Stimulated activated CD4-positive, alpha-beta T cell treated with anti-CD3 and anti-CD28 coated beads, Interleukin-15, amount 100 ng/mL, for 24 hours (primary cell): Measurements from ENCODE around the gene CPA1.

Experiments used
- DNase-seq: peaks from one replicate; pipeline ENCODE4 v3.0.0-alpha.2; 2020

Gene CPA1

DNA sequence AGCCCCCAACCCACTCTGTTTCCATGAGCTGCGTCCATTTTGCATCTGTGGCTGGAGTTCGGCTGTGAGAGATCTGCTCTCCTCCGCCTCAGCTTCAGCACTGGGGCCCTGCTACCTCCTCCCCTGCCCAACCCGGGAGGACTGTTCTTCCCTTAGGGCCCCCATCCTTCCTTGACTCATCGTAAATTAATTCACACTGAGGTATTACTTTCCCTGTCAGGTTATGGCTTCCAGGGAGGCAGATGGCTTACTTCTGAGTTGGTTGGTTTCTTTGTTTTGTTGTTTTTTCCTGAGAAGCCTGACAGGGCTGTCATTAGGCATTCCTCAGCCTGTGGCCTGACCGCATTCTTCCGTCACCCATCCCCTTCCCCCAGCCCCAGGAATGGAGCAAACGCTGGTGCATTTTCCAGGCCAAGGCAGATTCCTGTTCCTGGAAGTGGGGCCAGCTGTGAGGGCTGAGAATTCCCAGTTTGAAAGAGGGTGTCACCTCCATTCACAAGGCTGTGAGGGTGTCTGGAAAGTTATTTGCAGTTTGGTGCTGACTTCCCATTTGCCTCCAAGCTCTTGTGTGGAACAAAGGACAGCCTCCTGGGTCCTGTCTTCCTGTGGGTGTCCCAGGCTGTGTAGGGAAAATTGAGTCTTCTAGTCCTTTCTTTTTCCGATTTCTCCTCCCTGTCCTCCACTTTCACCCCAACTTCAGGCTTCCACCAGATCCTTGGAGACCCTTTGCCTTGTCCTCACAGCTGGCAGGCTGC lies 24.0 kb upstream of the CPA1 start:
- no peak for DNase-seq

DNA sequence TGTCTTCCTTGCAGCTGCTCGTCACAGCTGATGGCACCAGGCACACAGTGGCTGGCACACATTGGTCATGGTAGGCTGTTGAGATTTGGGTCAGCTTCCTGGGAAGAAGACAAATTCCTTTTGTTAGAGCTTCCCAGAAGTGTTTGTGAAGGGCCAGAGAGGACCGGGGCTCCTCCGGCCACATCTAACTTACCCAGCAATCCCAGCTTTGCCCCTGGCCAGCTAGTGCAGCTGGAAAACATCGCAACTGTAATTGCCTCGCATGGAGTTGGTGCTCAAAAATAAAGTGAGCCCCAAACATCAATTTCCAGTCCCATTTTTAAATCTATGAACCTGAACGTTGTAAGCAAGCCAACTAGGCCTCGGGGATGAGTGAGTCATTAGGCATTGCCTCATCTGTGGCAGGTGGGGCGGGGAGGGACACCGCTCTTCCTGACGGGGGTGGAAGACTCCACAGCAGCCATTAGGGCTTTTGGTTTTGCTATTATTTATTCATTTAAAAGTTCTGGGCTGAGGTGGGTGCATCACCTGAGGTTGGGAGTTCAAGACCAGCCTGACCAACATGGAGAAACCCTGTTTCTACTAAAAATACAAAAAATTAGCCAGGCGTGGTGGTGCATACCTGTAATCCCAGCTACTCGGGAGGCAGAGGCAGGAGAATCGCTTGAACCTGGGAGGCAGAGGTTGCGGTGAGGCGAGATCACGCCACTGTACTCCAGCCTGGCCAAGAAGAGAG lies 23.2 kb upstream of the CPA1 start:
- DNase-seq: no peak

DNA sequence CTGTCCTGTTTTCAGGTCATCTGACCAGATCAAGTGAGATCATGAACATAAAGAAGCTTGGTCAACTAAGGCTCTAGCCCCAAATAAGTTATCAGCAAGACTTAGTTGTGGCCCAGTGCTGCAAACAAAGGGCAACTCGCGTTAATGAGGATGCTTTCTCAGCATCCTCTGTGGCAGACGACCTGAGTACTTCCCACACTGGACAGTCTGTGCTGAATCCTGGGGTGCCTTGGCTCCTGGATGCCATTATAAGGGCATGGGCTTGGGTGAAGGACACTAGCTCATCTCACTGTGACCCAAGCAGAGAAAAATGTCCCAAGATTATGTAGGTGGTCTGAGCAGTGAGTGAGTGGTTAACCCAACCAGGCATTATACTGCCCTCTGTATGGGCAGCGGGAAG lies 21.8 kb upstream of the CPA1 start:
- no peak for DNase-seq

DNA sequence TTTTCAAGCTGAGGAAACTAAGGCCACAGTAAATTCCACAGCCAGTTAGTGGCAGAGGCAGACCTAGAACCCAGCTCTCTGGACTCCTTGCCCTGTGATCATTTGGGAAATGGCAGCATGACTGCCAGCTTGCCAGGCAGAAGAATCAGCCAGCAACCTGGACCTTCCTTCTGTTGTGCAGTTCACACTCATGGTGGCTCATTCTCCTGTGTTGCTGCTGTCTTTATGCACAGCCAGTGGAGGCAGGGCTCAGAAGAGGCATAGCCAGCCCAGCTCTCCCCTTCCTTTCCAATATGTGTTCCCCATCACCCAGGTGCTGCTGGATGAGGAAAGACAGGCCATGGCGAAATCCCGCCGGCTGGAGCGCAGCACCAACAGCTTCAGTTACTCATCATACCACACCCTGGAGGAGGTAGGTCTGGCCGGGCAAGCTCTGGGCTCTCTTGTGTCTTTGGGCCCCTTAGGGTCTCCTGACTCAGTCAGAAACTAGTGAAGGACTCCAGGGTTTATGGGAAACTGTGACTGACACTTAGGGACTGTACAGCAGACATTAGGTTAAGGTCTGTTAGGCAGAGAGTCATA lies 20.9 kb upstream of the CPA1 start:
- DNase-seq: no peak

DNA sequence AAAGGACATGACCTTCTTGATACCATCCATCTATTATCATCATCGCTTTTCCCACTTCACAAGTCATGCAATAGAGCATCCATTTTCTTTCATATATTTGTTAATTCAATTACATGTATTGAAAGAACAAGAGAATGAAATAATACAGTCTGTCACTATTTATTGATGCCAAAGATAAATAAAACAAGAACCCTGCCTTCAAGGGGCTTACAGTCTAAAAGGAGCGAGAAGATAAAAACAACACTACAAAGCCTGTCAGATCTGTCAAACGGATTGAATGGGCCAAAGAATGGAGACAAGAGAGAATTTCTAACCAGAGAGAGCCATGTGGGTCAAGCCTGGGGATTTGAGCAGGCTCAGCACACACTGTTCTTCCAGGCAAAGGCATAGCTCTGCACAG lies 19.8 kb upstream of the CPA1 start:
- no peak for DNase-seq

DNA sequence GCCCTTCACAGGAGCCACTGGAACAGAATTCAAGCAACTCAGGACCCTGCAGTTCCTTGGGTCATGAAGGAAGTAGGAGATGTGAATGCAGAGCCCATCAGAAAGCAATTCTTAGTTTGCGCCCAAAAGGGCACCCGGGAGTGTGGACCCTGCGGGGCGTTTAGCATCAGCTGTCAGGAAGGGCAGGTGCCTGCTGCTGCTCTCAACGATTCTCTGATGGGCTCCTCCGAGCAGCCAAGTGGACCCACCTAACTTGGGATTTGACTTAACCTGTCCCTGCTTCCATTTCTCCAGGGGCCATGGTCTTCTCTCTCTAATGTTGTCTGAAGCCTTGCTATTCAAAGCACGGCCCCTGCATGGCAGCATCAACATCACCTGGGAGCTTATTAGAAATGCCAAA lies 18.6 kb upstream of the CPA1 start:
- DNase-seq: no peak

DNA sequence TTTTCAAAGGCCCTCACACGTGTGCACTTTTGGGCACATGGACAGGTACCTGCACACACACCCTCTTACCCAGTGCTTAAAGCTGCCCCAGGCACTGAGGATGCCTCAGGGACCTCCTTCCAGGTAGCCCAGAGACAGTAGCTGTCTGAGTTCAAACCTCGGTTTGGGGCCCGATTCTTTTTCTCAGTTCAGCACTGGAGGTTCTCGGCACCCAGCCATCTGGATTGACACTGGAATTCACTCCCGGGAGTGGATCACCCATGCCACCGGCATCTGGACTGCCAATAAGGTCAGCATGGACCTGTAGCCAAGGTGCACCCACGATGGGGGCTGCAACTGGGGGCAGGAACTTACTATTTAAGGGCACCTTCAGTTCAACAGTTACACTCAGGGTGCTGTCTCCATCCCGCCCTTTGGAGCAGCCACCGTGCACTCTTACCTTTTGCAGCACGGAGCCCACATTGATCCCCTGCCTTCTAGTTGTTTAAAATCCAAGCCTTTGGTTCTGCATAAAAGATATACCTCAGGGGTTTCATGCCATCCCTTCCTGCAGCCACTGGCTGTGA lies 18.0 kb upstream of the CPA1 start:
- DNase-seq: no peak

DNA sequence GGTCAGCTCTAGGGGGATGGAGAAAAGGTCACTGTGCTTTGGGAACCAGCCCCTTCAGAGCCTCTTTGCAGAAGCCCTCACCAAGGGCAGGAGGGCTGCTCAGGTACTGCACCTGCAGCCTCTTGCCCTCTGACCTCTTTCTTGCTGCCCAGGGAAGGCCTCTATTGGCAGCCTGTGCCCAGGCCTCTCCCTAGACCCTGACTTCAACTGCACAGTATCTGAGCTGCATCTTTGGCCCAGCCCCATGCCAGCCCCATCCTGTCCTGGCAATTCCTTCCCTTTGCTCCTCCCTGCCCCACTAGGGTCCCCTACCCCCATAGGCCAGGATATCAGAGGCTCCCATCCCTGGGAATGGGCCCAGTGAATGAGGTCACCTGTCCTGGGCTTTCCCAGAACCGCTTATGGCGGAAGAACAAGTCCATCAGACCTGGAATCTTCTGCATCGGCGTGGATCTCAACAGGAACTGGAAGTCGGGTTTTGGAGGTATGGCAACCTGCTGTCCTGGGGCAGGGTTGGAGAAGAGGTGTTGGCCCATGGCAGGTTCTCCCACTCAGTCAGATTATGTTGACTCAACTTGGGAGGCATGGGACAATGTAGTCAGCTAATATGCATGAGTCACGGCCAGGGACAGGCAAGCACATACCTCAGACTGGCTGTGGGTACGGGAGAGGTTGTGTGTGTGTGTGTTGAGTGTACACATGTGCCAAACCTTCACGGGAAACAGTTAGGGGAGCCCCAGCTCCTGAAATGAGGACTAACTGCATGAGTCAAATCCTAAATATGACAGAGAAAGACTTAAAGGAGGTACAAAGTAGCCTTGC lies 17.1 kb upstream of the CPA1 start:
- peak; percentile 74 for DNase-seq

DNA sequence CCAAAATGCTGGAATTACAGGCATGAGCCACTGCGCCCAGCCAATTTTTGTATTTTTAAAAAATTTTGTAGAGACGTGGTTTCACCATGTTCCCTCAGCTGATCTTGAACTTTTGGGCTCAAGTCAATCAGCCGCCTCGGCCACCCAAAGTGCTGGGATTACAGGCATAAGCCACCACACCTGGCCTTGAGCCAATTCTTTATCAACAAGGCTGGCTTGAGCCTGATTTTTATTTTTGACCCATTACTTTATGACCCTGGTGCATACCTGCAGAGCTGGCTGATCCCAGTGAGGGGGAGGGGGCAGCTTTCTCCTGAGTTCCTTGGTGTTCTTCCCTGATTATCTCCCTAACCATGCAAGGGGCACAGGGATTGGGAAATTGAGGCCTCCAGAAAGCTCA lies 15.8 kb upstream of the CPA1 start:
- DNase-seq: no peak

DNA sequence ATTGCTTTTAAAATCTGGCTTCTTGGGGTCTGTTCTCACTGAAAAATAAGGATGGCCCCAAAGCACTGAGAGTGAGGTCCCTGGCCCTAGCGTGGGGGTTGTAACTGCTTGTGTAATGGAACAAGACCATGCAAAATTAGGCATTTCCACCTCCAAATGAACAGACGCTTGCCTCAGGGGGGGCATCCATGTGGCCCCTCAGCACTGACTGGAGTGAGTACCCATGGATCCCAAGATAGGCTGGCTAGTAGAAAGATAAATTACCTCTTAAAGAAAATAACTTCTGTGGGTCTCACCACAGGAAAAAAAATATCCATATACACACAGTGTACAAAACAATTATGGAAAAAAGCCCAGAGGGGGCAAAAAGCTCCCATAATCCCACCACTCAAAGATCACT lies 15.2 kb upstream of the CPA1 start:
- no peak for DNase-seq

DNA sequence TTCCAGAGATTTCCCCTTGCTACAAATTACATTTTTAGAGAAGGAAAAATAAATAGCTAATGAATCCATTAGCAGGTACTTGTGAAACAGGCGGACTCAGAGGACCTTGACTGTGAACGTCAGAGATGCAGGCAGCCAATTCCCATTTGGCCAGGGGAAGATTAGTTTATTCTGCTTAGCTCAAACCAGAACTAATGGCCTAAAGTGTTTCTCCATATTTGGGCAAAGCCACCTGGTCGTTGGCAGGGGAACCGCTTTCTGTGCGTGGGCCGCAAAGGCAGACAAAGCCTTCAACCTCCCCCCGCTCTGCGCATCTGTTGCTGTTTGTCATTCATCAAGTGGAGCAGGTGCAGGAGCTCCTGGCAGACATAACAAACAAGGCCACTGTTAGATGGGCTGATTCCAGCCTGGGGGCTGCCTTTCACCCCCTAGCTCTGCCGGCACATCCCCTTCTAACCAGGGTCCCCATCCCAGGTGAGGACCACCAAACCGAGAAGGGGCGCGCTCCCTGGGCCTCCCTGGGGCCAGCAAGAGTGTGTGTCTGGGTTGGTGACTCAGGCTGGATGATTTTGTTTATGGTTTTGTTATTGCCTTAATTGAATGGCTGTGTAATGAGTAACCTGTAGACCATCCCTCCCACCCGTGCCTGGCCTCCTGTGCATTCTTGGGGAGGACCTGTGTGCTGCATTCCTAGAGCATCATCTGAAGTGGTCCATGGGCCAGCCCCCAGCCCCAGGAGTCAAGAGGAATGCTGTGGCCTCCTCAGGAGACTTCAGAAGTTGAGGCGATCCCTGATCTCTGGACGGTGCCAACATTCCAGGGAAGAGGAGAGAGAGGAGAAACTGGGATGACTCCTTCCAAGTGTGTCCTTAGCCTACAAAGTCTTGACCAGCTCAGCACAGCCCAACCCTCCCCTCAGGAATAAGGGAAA lies 14.5 kb upstream of the CPA1 start:
- peak; percentile 35 for DNase-seq

DNA sequence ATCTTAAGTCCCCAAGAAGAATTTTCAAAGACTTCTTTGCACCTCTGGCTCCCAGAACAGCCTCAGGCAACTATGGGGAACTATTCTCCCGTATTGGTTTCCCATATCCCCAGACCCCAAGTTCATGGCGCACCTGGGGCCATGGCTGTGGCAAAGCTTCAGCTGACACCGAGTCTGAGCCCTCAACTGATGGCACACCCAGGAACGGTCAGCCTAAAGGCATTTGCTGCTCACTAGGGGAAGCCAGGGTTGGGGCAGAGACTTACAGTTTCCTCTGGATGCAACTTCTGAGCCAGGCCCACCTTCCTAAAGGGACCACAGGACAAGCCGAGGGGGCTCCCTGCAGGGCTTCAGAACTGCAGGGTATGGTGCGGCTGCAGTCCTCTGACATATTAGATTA lies 13.7 kb upstream of the CPA1 start:
- no peak for DNase-seq

DNA sequence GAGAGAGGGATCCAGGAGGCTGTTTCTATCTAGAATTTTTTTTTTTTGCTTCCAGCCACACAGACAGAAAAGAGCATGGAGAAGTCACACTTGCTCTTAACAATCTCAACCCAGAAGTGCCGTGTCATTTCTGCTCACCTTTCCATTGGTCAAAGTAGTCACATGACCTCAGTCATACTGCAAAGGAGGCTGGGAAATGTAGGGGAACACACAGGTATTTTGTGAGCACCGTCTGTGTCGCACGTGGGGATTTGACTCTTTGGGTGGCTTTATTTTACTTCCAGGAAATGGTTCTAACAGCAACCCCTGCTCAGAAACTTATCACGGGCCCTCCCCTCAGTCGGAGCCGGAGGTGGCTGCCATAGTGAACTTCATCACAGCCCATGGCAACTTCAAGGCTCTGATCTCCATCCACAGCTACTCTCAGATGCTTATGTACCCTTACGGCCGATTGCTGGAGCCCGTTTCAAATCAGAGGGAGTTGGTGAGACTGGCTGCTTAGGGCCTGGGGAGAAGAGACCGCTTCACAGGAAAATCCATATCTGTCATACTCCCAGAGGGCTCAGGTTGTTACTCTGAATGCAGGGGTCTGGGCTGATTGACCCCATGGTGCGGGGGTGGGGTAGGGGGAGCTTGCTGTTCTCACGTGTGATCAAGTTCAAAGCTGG lies 13.1 kb upstream of the CPA1 start:
- DNase-seq: no peak

DNA sequence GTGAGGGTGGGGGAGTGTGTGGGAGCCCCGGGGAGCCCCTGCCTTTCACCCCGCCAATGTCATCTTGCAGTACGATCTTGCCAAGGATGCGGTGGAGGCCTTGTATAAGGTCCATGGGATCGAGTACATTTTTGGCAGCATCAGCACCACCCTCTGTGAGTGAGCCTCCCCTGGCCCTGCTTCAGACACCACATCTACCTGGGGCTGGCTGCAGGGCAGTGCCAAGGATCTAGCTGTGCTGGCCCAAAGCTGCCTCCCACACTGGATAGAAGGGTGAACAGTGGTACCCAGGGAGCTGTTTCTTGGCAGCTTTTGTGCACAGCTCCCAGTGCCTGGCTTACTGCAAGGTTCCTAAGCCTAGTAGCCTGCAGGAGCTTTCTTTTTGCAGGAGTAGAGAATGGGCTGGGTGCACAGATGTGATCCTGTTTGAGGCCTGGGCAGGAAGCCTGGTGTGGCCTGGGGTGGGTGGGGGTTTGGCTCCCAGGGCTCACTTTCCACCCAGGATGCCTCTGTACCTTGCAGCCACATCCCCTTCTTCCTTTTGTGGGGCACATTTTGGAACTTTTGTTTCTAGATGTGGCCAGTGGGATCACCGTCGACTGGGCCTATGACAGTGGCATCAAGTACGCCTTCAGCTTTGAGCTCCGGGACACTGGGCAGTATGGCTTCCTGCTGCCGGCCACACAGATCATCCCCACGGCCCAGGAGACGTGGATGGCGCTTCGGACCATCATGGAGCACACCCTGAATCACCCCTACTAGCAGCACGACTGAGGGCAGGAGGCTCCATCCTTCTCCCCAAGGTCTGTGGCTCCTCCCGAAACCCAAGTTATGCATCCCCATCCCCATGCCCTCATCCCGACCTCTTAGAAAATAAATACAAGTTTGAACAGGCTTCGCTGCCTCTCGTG lies 12.2 kb upstream of the CPA1 start:
- DNase-seq: no peak

DNA sequence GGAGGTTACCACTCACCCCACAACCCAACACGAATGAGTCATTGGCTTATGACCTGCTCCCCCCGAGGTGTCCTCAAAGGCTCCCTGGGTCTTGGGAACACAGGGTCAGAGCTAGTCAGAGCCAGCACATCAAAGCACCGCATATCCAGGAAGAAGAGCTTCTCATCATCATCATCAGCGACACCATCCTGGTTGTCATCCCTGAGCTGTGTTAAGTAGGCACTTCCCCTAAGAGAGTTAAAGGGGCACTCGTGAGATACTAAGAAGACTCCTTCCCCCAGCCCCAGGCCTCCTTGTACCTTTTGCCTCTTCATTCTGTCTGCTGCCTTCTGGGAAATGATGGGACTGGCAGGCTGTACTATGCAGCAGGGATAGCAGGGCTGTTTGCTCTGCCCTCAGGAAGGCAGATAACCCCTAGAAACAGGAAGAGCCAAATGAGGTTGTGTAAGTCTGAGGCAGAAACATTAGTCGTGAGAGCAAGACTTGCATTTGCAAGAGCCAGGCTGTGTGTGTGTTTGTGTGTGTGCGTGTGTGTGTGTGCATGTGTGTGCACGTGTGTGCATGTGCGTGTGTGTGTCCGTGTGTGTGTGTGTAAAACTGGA lies 11.1 kb upstream of the CPA1 start:
- peak; percentile 19 for DNase-seq

DNA sequence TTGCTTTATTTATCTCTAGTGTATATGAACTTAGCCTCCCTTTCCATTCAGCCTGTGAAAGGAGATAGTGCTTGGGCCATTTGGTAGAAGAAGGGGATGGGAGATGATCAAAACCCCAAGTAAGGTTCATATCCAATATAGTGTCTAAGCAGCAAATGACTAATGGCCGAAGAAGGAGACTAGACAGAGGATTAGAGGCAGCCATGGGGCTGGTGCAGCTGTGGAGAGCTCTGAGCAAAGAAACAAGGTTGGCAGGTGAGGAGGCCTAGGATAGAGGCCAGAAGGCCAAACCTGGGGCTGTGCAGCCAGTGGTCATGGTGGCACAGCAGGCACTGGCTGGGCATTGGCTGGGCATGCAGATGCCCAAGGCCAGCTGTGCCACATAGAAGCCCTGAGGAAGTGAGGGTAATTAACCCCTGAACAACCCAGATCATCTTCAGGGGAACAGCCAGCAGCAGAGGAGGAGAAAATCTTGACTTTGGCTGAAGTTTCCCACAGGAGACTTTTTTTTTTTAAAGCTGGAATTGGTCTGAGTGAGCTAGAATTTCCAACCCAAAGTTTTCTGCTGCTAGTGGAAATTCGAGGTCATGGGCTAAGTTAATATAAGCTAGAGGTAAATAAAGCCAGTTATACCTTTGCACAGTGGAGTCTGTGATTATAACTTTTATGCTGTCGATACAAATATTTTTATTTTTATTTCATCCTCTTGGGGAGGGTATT lies 10.3 kb upstream of the CPA1 start:
- DNase-seq: no peak

DNA sequence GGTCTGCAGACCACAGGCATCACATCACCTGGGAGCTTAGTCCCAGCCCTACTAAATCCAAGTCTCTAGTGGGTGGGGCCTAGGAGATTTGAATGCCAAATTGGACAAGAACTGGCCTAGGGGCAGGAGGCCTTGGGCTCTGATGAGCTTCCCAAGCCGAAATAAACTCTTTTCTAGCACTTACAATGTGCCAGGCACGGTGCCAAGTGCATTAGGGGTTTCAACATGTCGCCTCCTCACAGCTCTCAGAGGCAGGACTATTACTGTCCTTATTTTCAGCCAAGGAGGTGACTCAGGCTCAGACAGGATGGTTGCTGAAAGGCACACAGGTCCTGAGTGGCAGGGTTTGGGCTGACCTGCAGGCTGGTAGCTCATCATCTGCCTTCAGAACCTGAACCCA lies 9.2 kb upstream of the CPA1 start:
- DNase-seq: no peak

DNA sequence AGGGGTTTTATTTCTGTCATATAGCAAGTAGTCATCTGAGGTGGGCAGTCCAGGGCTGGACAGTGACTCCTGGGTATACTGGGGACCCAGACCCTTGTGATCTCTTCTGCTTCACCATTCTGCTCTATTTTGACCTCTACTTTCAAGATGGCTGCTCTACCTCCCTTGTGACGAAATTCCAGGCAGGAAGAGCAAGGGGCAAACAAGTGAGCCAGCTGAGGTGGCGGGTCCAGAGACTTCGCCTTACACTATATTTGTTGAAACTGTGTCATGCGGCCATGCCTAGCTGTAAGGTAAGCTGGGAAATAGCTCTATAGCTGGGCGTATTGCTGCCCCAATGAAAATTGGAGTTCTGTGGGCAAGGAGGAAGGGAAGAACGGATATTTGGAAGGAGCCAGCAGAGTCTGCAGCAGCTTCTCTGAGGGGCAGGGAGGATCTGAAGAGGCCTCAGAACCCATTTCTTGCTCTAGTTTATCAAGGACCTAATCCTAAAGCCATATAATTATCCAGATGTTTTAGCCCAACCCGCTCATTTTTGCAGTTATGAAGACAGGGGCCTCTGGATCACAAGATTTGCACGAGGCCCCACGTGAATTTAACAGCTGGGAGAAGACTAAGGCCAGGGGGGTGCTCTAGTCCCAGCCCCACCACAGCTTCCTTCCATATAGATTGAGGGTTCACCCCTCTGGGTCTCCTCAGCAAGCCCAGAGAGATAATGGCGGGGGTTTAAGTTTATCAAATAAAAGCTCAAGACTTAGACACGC lies 7.7 kb upstream of the CPA1 start:
- no peak for DNase-seq
